ENCODE measurements around the gene SLC19A2. TPM values are rescaled to one million over a fixed set of nuclear protein-coding genes. Genes with fewer than 3 reads are reported as not detected.

SLC19A2 gene
- total RNA-seq, 1 experiment from 2014 or later, result 12.8 TPM

GRCh38 chr1:169451218-169451824, 34.4 kb downstream of the SLC19A2 start:
- no peaks in the 10 kb centered on the region for H3K23me2 ChIP-seq (ENCODE audit: insufficient read length, low read depth, low read length, poor library complexity, severe bottlenecking)
- no peak overlapping the region for H2BK5ac ChIP-seq (ENCODE audit: insufficient read length, low read length)
- no peak overlapping the region for H3K56ac ChIP-seq (ENCODE audit: insufficient read length, low read depth, low read length)
- Mint-ChIP-seq H3K4me1 (peaks cover 4 to 7% of the 10 kb centered on the region in 2 experiments; a peak in 3 of 4 replicates), H3K27me3 (ENCODE audit: low read depth) (no peaks in the 10 kb centered on the region), H3K36me3 (ENCODE audit: insufficient read depth in 1 of 3, low read depth in 3 of 3) (no peaks in the 10 kb centered on the region), H3K4me3 (no peak overlapping the region), H3K27ac (no peak overlapping the region; a peak in 1 of 7 replicates), H3K9me3 (peaks cover 0 to under 1% of the 10 kb centered on the region in 2 experiments; a peak in 1 of 5 replicates)
- no peaks in the 10 kb centered on the region for H4K20me1 ChIP-seq (ENCODE audit: control insufficient read depth, insufficient read depth, insufficient read length)
- H4K91ac ChIP-seq (ENCODE audit: insufficient read length, low read depth, low read length), result no peak overlapping the region
- no peak overlapping the region for H3K4me2 ChIP-seq (ENCODE audit: insufficient read depth, insufficient read length, low read length)
- no peak overlapping the region for H2BK15ac ChIP-seq (ENCODE audit: low read depth, low read length)
- no peak for TF ChIP-seq CTCF (conservative IDR thresholded peaks at IDR 0.05)
- H3K27me3 ChIP-seq (ENCODE audit: insufficient read depth, low read length), result no peaks in the 10 kb centered on the region
- H3T11ph ChIP-seq (ENCODE audit: low read length), result no peak overlapping the region
- no peak overlapping the region for H4K8ac ChIP-seq (replicated peaks; ENCODE audit: insufficient read length, low read depth, low read length)
- H3K79me1 ChIP-seq (ENCODE audit: insufficient read depth, low read depth, low read length, poor library complexity, severe bottlenecking), result no peaks in the 10 kb centered on the region
- no peak overlapping the region for H2BK12ac ChIP-seq (ENCODE audit: insufficient read length, low read depth, low read length)
- no peak for DNase-seq
- H3K14ac ChIP-seq (ENCODE audit: insufficient read depth, low read length), result no peak overlapping the region
- no peaks in the 10 kb centered on the region for H3K9me3 ChIP-seq (ENCODE audit: control insufficient read depth, low read depth, low read length)
- no peak overlapping the region for H3K9ac ChIP-seq (ENCODE audit: extremely low read depth, insufficient read length, low read length)
- H2AFZ ChIP-seq (ENCODE audit: low read length), result no peak overlapping the region
- H3K4ac ChIP-seq (ENCODE audit: low read depth, low read length), result no peak overlapping the region
- no peak overlapping the region for H3K23ac ChIP-seq (ENCODE audit: insufficient read length, low read depth, low read length)
- H4K5ac ChIP-seq (ENCODE audit: insufficient read length, low read depth, low read length), result no peak overlapping the region
- no peak overlapping the region for H2BK120ac ChIP-seq (ENCODE audit: low read depth, low read length, poor library complexity, severe bottlenecking)
- H3K4me1 ChIP-seq (ENCODE audit: insufficient read depth, low read length), result no peaks in the 10 kb centered on the region
- H3K27ac ChIP-seq (ENCODE audit: insufficient read length, low read depth, low read length), result no peak overlapping the region
- no CpG with 5 or more reads among the region's 1 CpG for WGBS (ENCODE audit: extremely low coverage, insufficient read length, low lambda C conversion rate)
- H3K79me2 ChIP-seq (ENCODE audit: insufficient read depth, low read length), result no peaks in the 10 kb centered on the region
- no peak overlapping the region for H2AK5ac ChIP-seq (ENCODE audit: insufficient read length, low read length)
- H2BK20ac ChIP-seq (ENCODE audit: low read depth, low read length, poor library complexity, severe bottlenecking), result no peak overlapping the region
- no peak overlapping the region for H3K18ac ChIP-seq (ENCODE audit: insufficient read length, low read depth, low read length)

Data from H9 (cell line).